MCF 10A (cell line): ENCODE results near the gene SMYD3. TPM values are rescaled to one million over a fixed set of nuclear protein-coding genes. Genes with fewer than 3 reads are reported as not detected.

ENCODE experiments used
- BruUV-seq: library from RNA; stranded (reverse); fragments of 400-500 nt; replicated peaks from 2 replicates; lab custom pipeline; 2021; lab: Mats Ljungman, UMichigan
- CTCF ChIA-PET: fragments of 300-600 bp; sonication (Branson Sonifier 250); formaldehyde crosslinking; extraction: SDS; loops from one replicate; lab custom pipeline; 2021; ENCODE audit warnings: antibody characterized with exemption, inconsistent platforms; lab: Yijun Ruan, JAX
- POLR2A ChIA-PET: fragments of 300-600, 350-650 bp; sonication (Branson Sonifier 250); formaldehyde crosslinking; extraction: SDS; loops from one replicate; lab custom pipeline; 2020; ENCODE audit warnings: antibody characterized with exemption, inconsistent platforms; lab: Yijun Ruan, JAX
- DNase-seq: peaks from one replicate; pipeline ENCODE4 v3.0.0-alpha.2; 2018; ENCODE audit not compliant: unreplicated experiment
- H3K27ac Mint-ChIP-seq: one replicate; pipeline ENCODE4 v1.8.0; 2022; ENCODE audit warnings: mild to moderate bottlenecking, low read depth, mixed read lengths; ENCODE audit not compliant: unreplicated experiment
- H3K27me3 Mint-ChIP-seq: one replicate; pipeline ENCODE4 v1.8.0; 2022; ENCODE audit warnings: mixed read lengths; ENCODE audit not compliant: insufficient read depth, unreplicated experiment
- H3K36me3 Mint-ChIP-seq: one replicate; pipeline ENCODE4 v1.8.0; 2022; ENCODE audit warnings: mild to moderate bottlenecking, moderate library complexity, mixed read lengths; ENCODE audit not compliant: insufficient read depth, unreplicated experiment
- H3K4me1 Mint-ChIP-seq: one replicate; pipeline ENCODE4 v1.8.0; 2022; ENCODE audit warnings: mixed read lengths; ENCODE audit not compliant: insufficient read depth, unreplicated experiment
- H3K4me3 Mint-ChIP-seq: one replicate; pipeline ENCODE4 v1.8.0; 2022; ENCODE audit warnings: mild to moderate bottlenecking, moderate library complexity, mixed read lengths; ENCODE audit not compliant: unreplicated experiment
- H3K9me3 Mint-ChIP-seq: one replicate; pipeline ENCODE4 v1.8.0; 2022; ENCODE audit warnings: mixed read lengths; ENCODE audit not compliant: unreplicated experiment
- intact Hi-C: fragments of 100-400 bp; cut with micrococcal nuclease; formaldehyde crosslinking; loops from 2 replicates; pipeline ENCODE4 v1.14.1; 2022
- total RNA-seq: library from RNA; stranded (reverse); gene quantifications from 2 replicates; pipeline ENCODE4 v1.2.3, GENCODE V29; 2022
- TF ChIP-seq, protein P1 (sequence below): fragments of 200-600 bp; IDR thresholded peaks from one replicate; pipeline ENCODE4 v1.8.0; 2022; ENCODE audit warnings: antibody characterized with exemption, mild to moderate bottlenecking; ENCODE audit not compliant: unreplicated experiment

Gene SMYD3
- total RNA-seq, 1 experiment from 2014 or later = 26.9 TPM

DNA sequence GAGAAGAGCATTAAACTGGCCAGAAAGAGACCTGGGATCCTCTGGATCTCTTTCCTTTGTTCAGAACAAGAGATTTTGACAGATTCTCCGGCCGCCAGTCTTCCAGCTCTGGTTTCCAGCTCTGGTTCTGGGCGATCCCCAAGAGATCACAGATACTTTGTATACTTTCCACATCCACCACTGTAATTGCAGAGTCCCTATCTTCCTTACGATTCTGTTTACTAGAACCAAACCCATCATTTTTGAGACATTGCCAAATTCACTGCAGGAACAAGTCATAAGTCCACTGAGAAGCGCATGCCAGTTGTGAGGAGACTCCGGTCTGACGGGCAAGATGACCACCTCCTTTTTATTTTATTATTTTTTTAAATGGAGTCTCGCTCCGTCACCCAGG is 505.2 kb downstream of the SMYD3 start:
- H3K4me3 Mint-ChIP-seq = no peak overlapping the region
- TF ChIP-seq, protein P1, sequence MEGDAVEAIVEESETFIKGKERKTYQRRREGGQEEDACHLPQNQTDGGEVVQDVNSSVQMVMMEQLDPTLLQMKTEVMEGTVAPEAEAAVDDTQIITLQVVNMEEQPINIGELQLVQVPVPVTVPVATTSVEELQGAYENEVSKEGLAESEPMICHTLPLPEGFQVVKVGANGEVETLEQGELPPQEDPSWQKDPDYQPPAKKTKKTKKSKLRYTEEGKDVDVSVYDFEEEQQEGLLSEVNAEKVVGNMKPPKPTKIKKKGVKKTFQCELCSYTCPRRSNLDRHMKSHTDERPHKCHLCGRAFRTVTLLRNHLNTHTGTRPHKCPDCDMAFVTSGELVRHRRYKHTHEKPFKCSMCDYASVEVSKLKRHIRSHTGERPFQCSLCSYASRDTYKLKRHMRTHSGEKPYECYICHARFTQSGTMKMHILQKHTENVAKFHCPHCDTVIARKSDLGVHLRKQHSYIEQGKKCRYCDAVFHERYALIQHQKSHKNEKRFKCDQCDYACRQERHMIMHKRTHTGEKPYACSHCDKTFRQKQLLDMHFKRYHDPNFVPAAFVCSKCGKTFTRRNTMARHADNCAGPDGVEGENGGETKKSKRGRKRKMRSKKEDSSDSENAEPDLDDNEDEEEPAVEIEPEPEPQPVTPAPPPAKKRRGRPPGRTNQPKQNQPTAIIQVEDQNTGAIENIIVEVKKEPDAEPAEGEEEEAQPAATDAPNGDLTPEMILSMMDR = no peak
- H3K9me3 Mint-ChIP-seq = no peaks in the 10 kb centered on the region
- BruUV-seq = no TSS peak
- intact Hi-C loops = loop anchor here (2.0 to 10.0 kb wide), 5 partner anchors 285 to 617 kb away; no protein-coding TSS in a partner anchor
- peaks cover 7% of the 10 kb centered on the region for H3K36me3 Mint-ChIP-seq
- CTCF ChIA-PET = interaction anchor here (0.9 to 3.7 kb wide), 12 partner anchors 22 to 865 kb away, joined by 3 to 35 read pairs (median 4); partner anchors contain the start of gene KIF26B
- POLR2A ChIA-PET = interaction anchor here (0.6 to 1.7 kb wide), 2 partner anchors 846 to 849 kb away, joined by 3 to 8 read pairs; no protein-coding TSS in a partner anchor
- peak; percentile 30 for DNase-seq
- peaks cover 63% of the 10 kb centered on the region for H3K4me1 Mint-ChIP-seq
- no peaks in the 10 kb centered on the region for H3K27me3 Mint-ChIP-seq
- H3K27ac Mint-ChIP-seq = peak overlapping the region; percentile 61

GRCh38 chr1:246001142-246001836 is 505.8 kb downstream of the SMYD3 start:
- TF ChIP-seq, protein P1 = no peak
- ChIA-PET CTCF (interaction anchor here (0.6 to 3.7 kb wide), 16 partner anchors 22 to 923 kb away, joined by 3 to 35 read pairs (median 4); partner anchors contain the start of gene KIF26B), POLR2A (interaction anchor here (0.6 to 1.7 kb wide), 4 partner anchors 501 to 848 kb away, joined by 3 to 8 read pairs (median 4); no protein-coding TSS in a partner anchor)
- Mint-ChIP-seq H3K4me3 (no peak overlapping the region), H3K27ac (peak overlapping the region; percentile 61), H3K4me1 (peaks cover 64% of the 10 kb centered on the region), H3K9me3 (no peaks in the 10 kb centered on the region), H3K27me3 (no peaks in the 10 kb centered on the region), H3K36me3 (peaks cover 7% of the 10 kb centered on the region)
- no TSS peak for BruUV-seq
- intact Hi-C loops = loop anchor here (5.0 to 10.0 kb wide), 4 partner anchors 284 to 616 kb away; no protein-coding TSS in a partner anchor
- DNase-seq = peak; percentile 86

DNA sequence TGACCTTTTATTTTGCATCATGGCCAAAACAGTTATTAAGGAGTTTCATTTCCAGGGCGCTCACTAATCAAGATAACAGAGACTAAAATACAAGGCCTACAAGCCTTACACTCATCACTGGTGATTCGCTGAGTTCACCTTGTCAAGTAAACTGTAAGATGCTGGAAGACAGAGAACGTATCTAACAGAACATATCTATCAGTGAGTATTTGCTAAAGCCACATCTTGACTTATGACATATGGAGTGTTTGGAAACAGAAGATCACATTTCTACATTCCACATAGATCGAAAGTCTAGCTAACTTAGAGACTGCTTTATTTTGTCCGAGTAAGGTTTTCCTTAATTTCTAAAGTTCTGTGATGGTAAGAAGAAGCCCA is 506.5 kb downstream of the SMYD3 start:
- no peak for DNase-seq
- BruUV-seq = no TSS peak
- TF ChIP-seq, protein P1 = no peak
- no peaks in the 10 kb centered on the region for H3K27me3 Mint-ChIP-seq
- ChIA-PET CTCF (interaction anchor here (0.6 to 3.7 kb wide), 10 partner anchors 131 to 851 kb away, joined by 3 to 35 read pairs (median 4); partner anchors contain the start of gene KIF26B), POLR2A (interaction anchor here (0.7 to 1.7 kb wide), 3 partner anchors 500 to 848 kb away, joined by 3 to 8 read pairs (median 4); no protein-coding TSS in a partner anchor)
- peaks cover 7% of the 10 kb centered on the region for H3K36me3 Mint-ChIP-seq
- no peaks in the 10 kb centered on the region for H3K9me3 Mint-ChIP-seq
- intact Hi-C loops = loop anchor here (5.0 to 10.0 kb wide), 4 partner anchors 283 to 616 kb away; no protein-coding TSS in a partner anchor
- H3K4me1 Mint-ChIP-seq = peaks cover 60% of the 10 kb centered on the region
- H3K27ac Mint-ChIP-seq = peak overlapping the region; percentile 61
- no peak overlapping the region for H3K4me3 Mint-ChIP-seq
